ENCODE measurements around the gene VILL. TPM values are rescaled to one million over a fixed set of nuclear protein-coding genes. Genes with fewer than 3 reads are reported as not detected.

Gene VILL
- total and polyA plus RNA-seq, 2 of the 8 experiments (the other 6 are each of a cell fraction or from before 2014, with no cell fraction given): 4.1 to 4.2 TPM

DNA sequence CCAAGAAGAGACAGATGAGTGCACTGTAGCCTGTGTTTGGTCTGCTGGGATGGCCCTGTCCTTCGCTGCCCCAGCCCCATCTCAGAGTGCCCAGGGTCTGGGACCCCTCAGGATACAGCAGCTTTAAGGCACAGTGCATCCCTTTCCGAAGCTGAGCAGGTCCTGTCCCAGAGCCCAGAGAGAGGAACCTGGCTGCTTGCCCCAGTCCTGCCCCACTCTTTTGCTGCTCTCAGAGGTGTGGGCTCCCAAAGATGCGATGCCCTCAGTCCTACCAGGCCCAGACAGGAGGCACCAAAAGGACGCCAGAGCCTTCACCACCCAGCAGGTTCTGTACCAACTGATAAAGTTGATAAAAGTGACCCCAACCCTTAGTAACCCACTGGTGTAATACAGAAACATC lies 30.6 kb downstream of the VILL start (continued):
- TF ChIP-seq, protein P1, sequence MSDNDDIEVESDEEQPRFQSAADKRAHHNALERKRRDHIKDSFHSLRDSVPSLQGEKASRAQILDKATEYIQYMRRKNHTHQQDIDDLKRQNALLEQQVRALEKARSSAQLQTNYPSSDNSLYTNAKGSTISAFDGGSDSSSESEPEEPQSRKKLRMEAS (IDR thresholded peaks at IDR 0.05): no peak
- TF ChIP-seq BCL11A (IDR thresholded peaks at IDR 0.05; ENCODE audit: low read depth in 2 of 2, low read length in 2 of 2) (no peak), FOSL1 (IDR thresholded peaks at IDR 0.05; ENCODE audit: insufficient read depth, low read depth, low read length) (no peak), POLR2AphosphoS5 (IDR thresholded peaks at IDR 0.05; ENCODE audit: low read depth, low read length) (no peak), RAD21 (IDR thresholded peaks at IDR 0.05 in 1 of 2, conservative IDR thresholded peaks at IDR 0.05 in 1 of 2; ENCODE audit: low read depth in 2 of 2, low read length in 2 of 2) (no peak), NRF1 (IDR thresholded peaks at IDR 0.05; ENCODE audit: low read depth, low read length) (no peak), SP1 (IDR thresholded peaks at IDR 0.05; ENCODE audit: low read depth, low read length) (no peak)
